GM23338 (cell line): ENCODE results near the gene ADGRV1. TPM values are rescaled to one million over a fixed set of nuclear protein-coding genes. Genes with fewer than 3 reads are reported as not detected.

Experiments used
- ATAC-seq: fragments of 200-7000 bp; cut with Tn5 transposase; 3 replicates; pipeline ENCODE4 v1.9.1; 2020
- DNase-seq: peaks from one replicate; pipeline ENCODE4 v3.0.0-alpha.2; 2015; ENCODE audit warnings: low spot score
- H2AFZ ChIP-seq: fragments of 200-600 bp; sonication (generic); 2 replicates; pipeline ENCODE4 v1.8.0; 2016; ENCODE audit warnings: antibody characterized with exemption, mild to moderate bottlenecking, moderate library complexity
- H3F3A ChIP-seq: fragments of 200-600 bp; sonication (generic); replicated peaks from 2 replicates; pipeline ENCODE4 v1.8.0; 2017; ENCODE audit warnings: antibody characterized with exemption, mixed run types, low read depth
- H3K27ac ChIP-seq: fragments of 200-600 bp; sonication (generic); 2 replicates; pipeline ENCODE4 v1.6.1; 2016; ENCODE audit warnings: low read depth
- H3K27me3 ChIP-seq: fragments of 200-600 bp; sonication (generic); 2 replicates; pipeline ENCODE4 v1.8.0; 2016; ENCODE audit warnings: mild to moderate bottlenecking, mixed run types, moderate library complexity; ENCODE audit not compliant: insufficient read depth
- H3K36me3 ChIP-seq: fragments of 200-600 bp; sonication (generic); 2 replicates; pipeline ENCODE4 v1.8.0; 2016; ENCODE audit warnings: mild to moderate bottlenecking; ENCODE audit not compliant: insufficient read depth
- H3K4me1 ChIP-seq: fragments of 200-600 bp; sonication (generic); 2 replicates; pipeline ENCODE4 v1.8.0; 2016; ENCODE audit warnings: mild to moderate bottlenecking, moderate library complexity; ENCODE audit not compliant: insufficient read depth
- H3K4me2 ChIP-seq: fragments of 200-600 bp; sonication (generic); 2 replicates; pipeline ENCODE4 v1.7.1; 2017; ENCODE audit warnings: mixed run types
- H3K4me3 ChIP-seq: fragments of 200-600 bp; sonication (generic); 2 replicates; pipeline ENCODE4 v1.6.1; 2016; ENCODE audit warnings: mixed run types
- H3K79me2 ChIP-seq: fragments of 200-600 bp; sonication (generic); replicated peaks from 2 replicates; pipeline ENCODE4 v1.8.0; 2017; ENCODE audit warnings: mild to moderate bottlenecking; ENCODE audit not compliant: insufficient read depth
- H3K9me2 ChIP-seq: fragments of 200-600 bp; sonication (generic); 2 replicates; pipeline ENCODE4 v1.8.0; 2017; ENCODE audit not compliant: insufficient read depth
- H4K20me1 ChIP-seq: fragments of 200-600 bp; sonication (generic); replicated peaks from 2 replicates; pipeline ENCODE4 v1.8.0; 2017; ENCODE audit warnings: mild to moderate bottlenecking; ENCODE audit not compliant: insufficient read depth
- H3K27ac Mint-ChIP-seq: 2 replicates; pipeline ENCODE4 v1.8.0; 2020; ENCODE audit warnings: inconsistent platforms, mild to moderate bottlenecking, moderate library complexity, mixed read lengths
- H3K27me3 Mint-ChIP-seq: 3 replicates; pipeline ENCODE4 v1.8.0; 2022; ENCODE audit warnings: low read depth, mild to moderate bottlenecking, moderate library complexity, mixed read lengths, inconsistent platforms; ENCODE audit not compliant: insufficient read depth, poor library complexity
- H3K36me3 Mint-ChIP-seq: 3 replicates; pipeline ENCODE4 v1.8.0; 2021; ENCODE audit warnings: low read depth, mild to moderate bottlenecking, inconsistent platforms, moderate library complexity, mixed read lengths
- H3K4me1 Mint-ChIP-seq: 3 replicates; pipeline ENCODE4 v1.8.0; 2020; ENCODE audit warnings: mild to moderate bottlenecking, inconsistent platforms, mixed read lengths
- H3K4me3 Mint-ChIP-seq: 3 replicates; pipeline ENCODE4 v1.8.0; 2021; ENCODE audit warnings: moderate library complexity, mild to moderate bottlenecking, inconsistent platforms, mixed read lengths
- H3K9me3 Mint-ChIP-seq: 3 replicates; pipeline ENCODE4 v1.8.0; 2020; ENCODE audit warnings: moderate library complexity, mild to moderate bottlenecking, inconsistent platforms, mixed read lengths
- ETS1 ChIP-seq: IDR thresholded peaks from 2 replicates; pipeline ENCODE4 v1.6.1; 2016; ENCODE audit warnings: antibody characterized with exemption
- EZH2 ChIP-seq: fragments of 200-600 bp; sonication (generic); IDR thresholded peaks from one replicate; pipeline ENCODE4 v1.8.0; 2017; ENCODE audit warnings: antibody characterized with exemption, mild to moderate bottlenecking, low read depth; ENCODE audit not compliant: unreplicated experiment
- EZH2phosphoT487 ChIP-seq: fragments of 200-600 bp; sonication (generic); IDR thresholded peaks from one replicate; pipeline ENCODE4 v1.8.1; 2018; ENCODE audit warnings: antibody characterized with exemption; ENCODE audit not compliant: unreplicated experiment
- JUNB ChIP-seq: IDR thresholded peaks from one replicate; pipeline ENCODE4 v1.6.1; 2016; ENCODE audit warnings: antibody characterized with exemption; ENCODE audit not compliant: unreplicated experiment
- NANOG ChIP-seq: IDR thresholded peaks from 2 replicates; pipeline ENCODE4 v1.6.1; 2016; ENCODE audit warnings: antibody characterized with exemption, borderline replicate concordance
- POLR2AphosphoS5 ChIP-seq: IDR thresholded peaks from 2 replicates; pipeline ENCODE4 v1.6.1; 2016; ENCODE audit warnings: antibody characterized with exemption, low read depth
- REST ChIP-seq: IDR thresholded peaks from one replicate; pipeline ENCODE4 v1.6.1; 2018; ENCODE audit warnings: antibody characterized with exemption; ENCODE audit not compliant: unreplicated experiment
- ZNF114 ChIP-seq: fragments of 250-450 bp; sonication (Bioruptor Pico); IDR thresholded peaks from 2 replicates; pipeline ENCODE4 v1.5.0; 2020; ENCODE audit warnings: mild to moderate bottlenecking, moderate library complexity
- polyA plus RNA-seq: library from polyadenylated mRNA; unstranded; fragments of >200 nt; fragmentation: Nextera tagmentation; extraction: Ambion mirVana; gene quantifications from 2 replicates; pipeline ENCODE4 v1.2.1, GENCODE V29; 2016
- total RNA-seq: library from RNA; depleted of rRNA; stranded (reverse); fragments of >200 nt; shearing (Covaris generic); gene quantifications from 2 replicates; pipeline ENCODE4 v1.2.3, GENCODE V29; 2014
- TF ChIP-seq, protein P1 (sequence below), 2 experiments: fragments of 200-600 bp in 1 of 2; sonication (generic) in 1 of 2; conservative IDR thresholded peaks; 2 replicates each; pipeline versions ENCODE4 v1.5.1 to v1.6.1; 2016 to 2017; ENCODE audit warnings: antibody characterized with exemption in 2 of 2, low read depth in 2 of 2, mild to moderate bottlenecking in 2 of 2, moderate library complexity in 1 of 2

The ADGRV1 gene
- total and polyA plus RNA-seq, 2 experiments from 2014 or later = 46.1 to 149 TPM

- H2AFZ ChIP-seq = no peak overlapping the region
- H3K36me3 Mint-ChIP-seq = no peaks in the 10 kb centered on the region
- H3F3A ChIP-seq = no peaks in the 10 kb centered on the region
- 0 out of 2 replicates have a peak, but pooled peaks cover 4% of the 10 kb centered on the region for H4K20me1 ChIP-seq
- no peak for ATAC-seq
- peaks cover 27% of the 10 kb centered on the region for H3K4me1 Mint-ChIP-seq
- no peak overlapping the region for H3K4me2 ChIP-seq
- no peak for DNase-seq
- no peaks in the 10 kb centered on the region for H3K27me3 ChIP-seq
- no peak overlapping the region for H3K27ac ChIP-seq
- TF ChIP-seq, protein P1, sequence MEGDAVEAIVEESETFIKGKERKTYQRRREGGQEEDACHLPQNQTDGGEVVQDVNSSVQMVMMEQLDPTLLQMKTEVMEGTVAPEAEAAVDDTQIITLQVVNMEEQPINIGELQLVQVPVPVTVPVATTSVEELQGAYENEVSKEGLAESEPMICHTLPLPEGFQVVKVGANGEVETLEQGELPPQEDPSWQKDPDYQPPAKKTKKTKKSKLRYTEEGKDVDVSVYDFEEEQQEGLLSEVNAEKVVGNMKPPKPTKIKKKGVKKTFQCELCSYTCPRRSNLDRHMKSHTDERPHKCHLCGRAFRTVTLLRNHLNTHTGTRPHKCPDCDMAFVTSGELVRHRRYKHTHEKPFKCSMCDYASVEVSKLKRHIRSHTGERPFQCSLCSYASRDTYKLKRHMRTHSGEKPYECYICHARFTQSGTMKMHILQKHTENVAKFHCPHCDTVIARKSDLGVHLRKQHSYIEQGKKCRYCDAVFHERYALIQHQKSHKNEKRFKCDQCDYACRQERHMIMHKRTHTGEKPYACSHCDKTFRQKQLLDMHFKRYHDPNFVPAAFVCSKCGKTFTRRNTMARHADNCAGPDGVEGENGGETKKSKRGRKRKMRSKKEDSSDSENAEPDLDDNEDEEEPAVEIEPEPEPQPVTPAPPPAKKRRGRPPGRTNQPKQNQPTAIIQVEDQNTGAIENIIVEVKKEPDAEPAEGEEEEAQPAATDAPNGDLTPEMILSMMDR (conservative IDR thresholded peaks at IDR 0.05; ENCODE audit: low read depth in 2 of 2) = no peak
- no peak for TF ChIP-seq EZH2
- TF ChIP-seq EZH2phosphoT487 = no peak
- no peak for TF ChIP-seq JUNB
- no peak for TF ChIP-seq ETS1
- H3K36me3 ChIP-seq = no peaks in the 10 kb centered on the region
- 0 out of 2 replicates have a peak, but pooled peaks cover 3% of the 10 kb centered on the region for H3K79me2 ChIP-seq
- H3K27me3 Mint-ChIP-seq = no peaks in the 10 kb centered on the region
- H3K9me2 ChIP-seq = no peaks in the 10 kb centered on the region
- no peaks in the 10 kb centered on the region for H3K9me3 Mint-ChIP-seq
- H3K27ac Mint-ChIP-seq = no peak overlapping the region
- H3K4me1 ChIP-seq = peaks cover 3% of the 10 kb centered on the region; the same call in 1 of the 2 replicates
- H3K4me3 Mint-ChIP-seq = no peak overlapping the region
- H3K4me3 ChIP-seq = no peak overlapping the region
These were observed 500.8 kb downstream of the ADGRV1 start for GRCh38 chr5:91059409-91059808.

DNA sequence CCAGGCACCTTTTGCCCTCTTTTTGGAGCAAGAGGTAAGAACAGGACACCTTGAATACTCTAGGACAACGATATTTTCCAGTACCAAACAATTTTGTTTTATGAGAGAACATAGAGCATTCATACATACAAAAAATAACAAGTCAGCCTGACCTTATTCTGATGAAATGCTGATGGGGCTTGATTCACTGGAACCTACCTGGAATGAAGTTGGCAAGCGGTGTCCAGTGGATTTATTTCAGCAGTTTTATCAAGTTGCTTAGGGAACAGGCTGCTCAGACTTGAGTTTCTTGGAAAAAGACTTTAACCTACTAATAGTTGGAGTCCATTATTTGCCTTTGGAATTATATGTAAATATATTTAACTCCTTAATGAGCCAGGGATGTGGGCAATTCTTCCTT is 502.5 kb downstream of the ADGRV1 start:
- Histone ChIP-seq H2AFZ (no peak overlapping the region), H3K36me3 (no peaks in the 10 kb centered on the region), H3K4me1 (peaks cover 3% of the 10 kb centered on the region; the same call in 1 of the 2 replicates), H3F3A (no peaks in the 10 kb centered on the region), H3K4me3 (no peak overlapping the region), H3K79me2 (0 out of 2 replicates have a peak, but pooled peaks cover 3% of the 10 kb centered on the region), H3K27ac (no peak overlapping the region), H3K4me2 (no peak overlapping the region), H4K20me1 (0 out of 2 replicates have a peak, but pooled peaks cover 4% of the 10 kb centered on the region), H3K27me3 (no peaks in the 10 kb centered on the region), H3K9me2 (no peaks in the 10 kb centered on the region)
- peaks cover 27% of the 10 kb centered on the region for H3K4me1 Mint-ChIP-seq
- no peaks in the 10 kb centered on the region for H3K27me3 Mint-ChIP-seq
- no peak overlapping the region for H3K27ac Mint-ChIP-seq
- TF ChIP-seq REST = no peak
- TF ChIP-seq NANOG = no peak
- no peak for TF ChIP-seq POLR2AphosphoS5
- TF ChIP-seq ETS1 = no peak
- TF ChIP-seq, protein P1 (conservative IDR thresholded peaks at IDR 0.05; ENCODE audit: low read depth in 2 of 2) = no peak
- TF ChIP-seq ZNF114 = no peak
- H3K9me3 Mint-ChIP-seq = no peaks in the 10 kb centered on the region
- H3K36me3 Mint-ChIP-seq = no peaks in the 10 kb centered on the region
- H3K4me3 Mint-ChIP-seq = no peak overlapping the region
- DNase-seq = no peak
- no peak for ATAC-seq
